ENCODE measurements around the gene AKAP13.

GRCh38 chr15:85456798-85457197 is 76.4 kb downstream of the AKAP13 start:
- TF ChIP-seq POLR2A (IDR thresholded peaks at IDR 0.05; ENCODE audit: extremely low read depth, insufficient read length), result no peak
- no peak for TF ChIP-seq CTCF (IDR thresholded peaks at IDR 0.05; ENCODE audit: low read depth, low read length)
- no peak for TF ChIP-seq MAX (IDR thresholded peaks at IDR 0.05; ENCODE audit: low read depth, low read length)
- TF ChIP-seq MYC (IDR thresholded peaks at IDR 0.05; ENCODE audit: low read depth, low read length), result no peak

Measured in NB4 (cell line).